Nephron (organoid): ENCODE data around the gene NUP50.

Source experiments
- H3K27ac Mint-ChIP-seq, 3 experiments: 2 replicates each; pipeline ENCODE4 v1.8.0; 2020; ENCODE audit warnings: mixed read lengths in 3 of 3, mild to moderate bottlenecking in 2 of 3, moderate library complexity in 1 of 3
- H3K27me3 Mint-ChIP-seq: 2 replicates; pipeline ENCODE4 v1.8.0; 2021; ENCODE audit warnings: low read depth, mild to moderate bottlenecking, moderate library complexity, mixed read lengths
- H3K36me3 Mint-ChIP-seq: 2 replicates; pipeline ENCODE4 v1.8.0; 2020; ENCODE audit warnings: low read depth, mixed read lengths
- H3K4me1 Mint-ChIP-seq: 2 replicates; pipeline ENCODE4 v1.8.0; 2020; ENCODE audit warnings: mixed read lengths
- H3K4me3 Mint-ChIP-seq, 3 experiments: 2 replicates each; pipeline ENCODE4 v1.8.0; 2020; ENCODE audit warnings: mild to moderate bottlenecking in 3 of 3, mixed read lengths in 3 of 3, moderate library complexity in 2 of 3
- H3K9me3 Mint-ChIP-seq: 2 replicates; pipeline ENCODE4 v1.8.0; 2020; ENCODE audit warnings: mixed read lengths
- CTCF ChIP-seq, 3 experiments: fragments of 200-600 bp; sonication (generic); IDR thresholded peaks; one replicate each; pipeline ENCODE4 v1.5.0; 2021; ENCODE audit warnings: antibody characterized with exemption in 3 of 3; ENCODE audit not compliant: unreplicated experiment in 3 of 3

NUP50 gene

GRCh38 chr22:45229181-45229580, 65.5 kb downstream of the NUP50 start:
- Mint-ChIP-seq H3K4me3 (no peak overlapping the region), H3K27ac (no peak overlapping the region), H3K27me3 (peaks cover 11% of the 10 kb centered on the region), H3K9me3 (no peaks in the 10 kb centered on the region), H3K36me3 (no peaks in the 10 kb centered on the region), H3K4me1 (peaks cover 7% of the 10 kb centered on the region)
- TF ChIP-seq CTCF (IDR thresholded peaks at IDR 0.05; ENCODE audit: unreplicated experiment in 3 of 3): no peak

- peaks cover 7% of the 10 kb centered on the region for H3K4me1 Mint-ChIP-seq
- H3K36me3 Mint-ChIP-seq: no peaks in the 10 kb centered on the region
- no peaks in the 10 kb centered on the region for H3K9me3 Mint-ChIP-seq
- no peak for TF ChIP-seq CTCF (IDR thresholded peaks at IDR 0.05; ENCODE audit: unreplicated experiment in 3 of 3)
- H3K4me3 Mint-ChIP-seq: no peak overlapping the region
- H3K27me3 Mint-ChIP-seq: peaks cover 11% of the 10 kb centered on the region
- H3K27ac Mint-ChIP-seq: no peak overlapping the region
Observed at GRCh38 chr22:45230026-45230721, 66.4 kb downstream of the NUP50 start.

- Mint-ChIP-seq H3K27me3 (peaks cover 8% of the 10 kb centered on the region), H3K4me3 (no peak overlapping the region), H3K4me1 (peaks cover 6% of the 10 kb centered on the region), H3K36me3 (no peaks in the 10 kb centered on the region), H3K9me3 (no peaks in the 10 kb centered on the region), H3K27ac (no peak overlapping the region)
- TF ChIP-seq CTCF (IDR thresholded peaks at IDR 0.05; ENCODE audit: unreplicated experiment in 3 of 3): no peak
Observed at GRCh38 chr22:45231293-45231692, 67.6 kb downstream of the NUP50 start.

- Mint-ChIP-seq H3K36me3 (no peaks in the 10 kb centered on the region), H3K4me1 (peaks cover 3% of the 10 kb centered on the region), H3K27ac (no peak overlapping the region), H3K9me3 (no peaks in the 10 kb centered on the region), H3K27me3 (no peaks in the 10 kb centered on the region), H3K4me3 (no peak overlapping the region)
- TF ChIP-seq CTCF (IDR thresholded peaks at IDR 0.05; ENCODE audit: unreplicated experiment in 3 of 3): no peak
Observed at GRCh38 chr22:45233386-45233785, 69.7 kb downstream of the NUP50 start.

GRCh38 chr22:45233827-45234226, 70.1 kb downstream of the NUP50 start:
- no peak for TF ChIP-seq CTCF (IDR thresholded peaks at IDR 0.05; ENCODE audit: unreplicated experiment in 3 of 3)
- no peak overlapping the region for H3K27ac Mint-ChIP-seq
- H3K36me3 Mint-ChIP-seq: peaks cover 4% of the 10 kb centered on the region
- no peak overlapping the region for H3K4me3 Mint-ChIP-seq
- H3K9me3 Mint-ChIP-seq: no peaks in the 10 kb centered on the region
- peaks cover 8% of the 10 kb centered on the region for H3K4me1 Mint-ChIP-seq
- peaks cover 1% of the 10 kb centered on the region for H3K27me3 Mint-ChIP-seq

GRCh38 chr22:45235101-45235777, 71.5 kb downstream of the NUP50 start:
- Mint-ChIP-seq H3K27ac (no peak overlapping the region), H3K4me1 (peaks cover 17% of the 10 kb centered on the region), H3K27me3 (peaks cover 14% of the 10 kb centered on the region), H3K9me3 (no peaks in the 10 kb centered on the region), H3K36me3 (peaks cover 5% of the 10 kb centered on the region), H3K4me3 (no peak overlapping the region)
- no peak for TF ChIP-seq CTCF (IDR thresholded peaks at IDR 0.05; ENCODE audit: unreplicated experiment in 3 of 3)
